Measurements from ENCODE around the gene ZNF804A. TPM values are rescaled to one million over a fixed set of nuclear protein-coding genes. Genes with fewer than 3 reads are reported as not detected.

Gene ZNF804A
- total and polyA plus RNA-seq, 2 of the 4 experiments (the other 2 are of a cell fraction), result 2.2 to 2.7 TPM

- H3K4me3 ChIP-seq (ENCODE audit: insufficient read depth, low read depth, low read length), result no peak overlapping the region
- no peaks in the 10 kb centered on the region for H3K4me1 ChIP-seq (ENCODE audit: control insufficient read depth, insufficient read depth, low read length)
- 49% methylated on average over 3 of the region's 7 CpGs; no CpG with 5 or more reads in 1 of the 2 experiments for WGBS, 2 experiments (ENCODE audit: extremely low coverage in 2 of 2, insufficient read length in 1 of 2)
- no peak overlapping the region for H2BK5ac ChIP-seq (ENCODE audit: low read depth, low read length, poor library complexity, severe bottlenecking)
- no peaks in the 10 kb centered on the region for H4K20me1 ChIP-seq (ENCODE audit: insufficient read depth, low read length)
- H3K9me3 ChIP-seq (ENCODE audit: control insufficient read depth, insufficient read depth, low read length), result no peaks in the 10 kb centered on the region; the same call in 1 of the 2 replicates
- H3K4me2 ChIP-seq (ENCODE audit: low read depth, low read length), result no peak overlapping the region
- BruUV-seq (replicated peaks), result no TSS peak
- intact Hi-C loops (cut with micrococcal nuclease) (no loop called here), in situ Hi-C loops (cut with MboI; ENCODE audit: low sequenced_read_pairs) (no loop called here), dilution Hi-C loops (cut with HindIII; ENCODE audit: low sequenced_read_pairs, unreplicated experiment) (no loop called here)
- H3K27me3 ChIP-seq (ENCODE audit: control insufficient read depth, insufficient read depth, low read length), result no peaks in the 10 kb centered on the region
- H2BK15ac ChIP-seq (ENCODE audit: low read depth, low read length), result no peak overlapping the region
- no peaks in the 10 kb centered on the region for H3K9me1 ChIP-seq (ENCODE audit: insufficient read depth, low read length)
- H3K4ac ChIP-seq (ENCODE audit: low read depth, low read length), result no peak overlapping the region
- H3K79me1 ChIP-seq (ENCODE audit: low read depth in 1 of 2, low read length in 2 of 2), result no peaks in the 10 kb centered on the region
- H3K14ac ChIP-seq (replicated peaks; ENCODE audit: low read depth, low read length), result no peak overlapping the region
- ChIA-PET CTCF (no interaction called here), POLR2A (ENCODE audit: unreplicated experiment) (no interaction called here)
- H2AK9ac ChIP-seq (replicated peaks; ENCODE audit: low read depth, low read length, poor library complexity), result no peak overlapping the region
- no peak overlapping the region for H2AFZ ChIP-seq (replicated peaks; ENCODE audit: low read length, poor library complexity)
- H3K56ac ChIP-seq (ENCODE audit: extremely low read depth, insufficient read depth, low read length), result no peak overlapping the region
- H3K18ac ChIP-seq (ENCODE audit: low read depth, low read length), result no peak overlapping the region
- no peak for DNase-seq
- H2BK20ac ChIP-seq (ENCODE audit: low read depth, low read length), result no peak overlapping the region
- H3K9ac ChIP-seq (ENCODE audit: low read depth, low read length), result no peak overlapping the region
- no peak overlapping the region for H3K27ac ChIP-seq (ENCODE audit: insufficient read depth, low read length)
- H4K5ac ChIP-seq (ENCODE audit: low read depth, low read length), result no peak overlapping the region
- no peak overlapping the region for H4K91ac ChIP-seq (ENCODE audit: insufficient read depth, low read depth, low read length)
- H3K36me3 ChIP-seq (ENCODE audit: control insufficient read depth, insufficient read depth, low read length), result no peaks in the 10 kb centered on the region
- H2AK5ac ChIP-seq (ENCODE audit: low read depth, low read length), result no peak overlapping the region
- no peak overlapping the region for H3K23ac ChIP-seq (ENCODE audit: low read depth, low read length)
- no peak for ATAC-seq (ENCODE audit: low read depth)
- TF ChIP-seq RCOR1 (IDR thresholded peaks at IDR 0.05; ENCODE audit: insufficient replicate concordance, low read length) (no peak), MAFK (IDR thresholded peaks at IDR 0.05; ENCODE audit: low read depth, low read length) (no peak), POLR2A (IDR thresholded peaks at IDR 0.05; ENCODE audit: low read depth, low read length) (no peak), FOS (IDR thresholded peaks at IDR 0.05; ENCODE audit: low read depth, low read length) (no peak), MXI1 (IDR thresholded peaks at IDR 0.05; ENCODE audit: borderline replicate concordance, low read depth, low read length) (no peak), RFX5 (IDR thresholded peaks at IDR 0.05; ENCODE audit: low read depth, low read length) (no peak), USF2 (IDR thresholded peaks at IDR 0.05; ENCODE audit: low read depth, low read length) (no peak), CEBPB (IDR thresholded peaks at IDR 0.05; ENCODE audit: low read depth, low read length) (no peak), RAD21 (IDR thresholded peaks at IDR 0.05; ENCODE audit: low read length) (no peak), CTCF (conservative IDR thresholded peaks at IDR 0.05; ENCODE audit: low read depth, low read length) (no peak), ELK1 (IDR thresholded peaks at IDR 0.05; ENCODE audit: borderline replicate concordance, low read depth, low read length) (no peak), SMC3 (IDR thresholded peaks at IDR 0.05; ENCODE audit: low read depth, low read length) (no peak), CHD1 (IDR thresholded peaks at IDR 0.05; ENCODE audit: low read depth, low read length) (no peak), NFE2L2 (IDR thresholded peaks at IDR 0.05; ENCODE audit: low read depth, low read length) (no peak), BHLHE40 (IDR thresholded peaks at IDR 0.05; ENCODE audit: low read depth, low read length) (no peak), MAZ (IDR thresholded peaks at IDR 0.05; ENCODE audit: borderline replicate concordance, low read depth, low read length) (no peak)
- H2BK120ac ChIP-seq (ENCODE audit: low read depth, low read length), result no peak overlapping the region
- no peak overlapping the region for H4K8ac ChIP-seq (ENCODE audit: low read depth in 2 of 2, low read length in 2 of 2)
These were observed 81.1 kb downstream of the ZNF804A start for GRCh38 chr2:184679219-184680018.
